ENCODE measurements around the gene BCKDK. TPM values are rescaled to one million over a fixed set of nuclear protein-coding genes. Genes with fewer than 3 reads are reported as not detected.

BCKDK gene
- polyA plus RNA-seq, 1 of the 3 experiments (the other 2 are of a cell fraction), result 73.2 TPM

- Histone ChIP-seq H3K27me3 (ENCODE audit: insufficient read depth) (no peaks in the 10 kb centered on the region), H3K9me3 (no peaks in the 10 kb centered on the region), H3K79me2 (ENCODE audit: insufficient read depth) (no peaks in the 10 kb centered on the region), H3K4me1 (ENCODE audit: control insufficient read depth in 1 of 2, insufficient read depth in 2 of 2, low read depth in 1 of 2, low read length in 1 of 2) (no peaks in the 10 kb centered on the region), H3K4me2 (no peak overlapping the region), H4K20me1 (ENCODE audit: insufficient read depth) (no peaks in the 10 kb centered on the region), H3K27ac (ENCODE audit: low read depth in 2 of 2, low read length in 1 of 2) (no peak overlapping the region), H3K9me2 (no peaks in the 10 kb centered on the region), H3K36me3 (replicated peaks in 1 of 2; ENCODE audit: control insufficient read depth in 1 of 2, insufficient read depth in 2 of 2, low read length in 1 of 2) (no peaks in the 10 kb centered on the region), H3K4me3 (ENCODE audit: low read depth in 2 of 2, low read length in 1 of 2) (no peak overlapping the region), H3K9ac (no peak overlapping the region), H2AFZ (ENCODE audit: low read depth) (no peak overlapping the region), H3F3A (replicated peaks; ENCODE audit: insufficient read depth) (peaks cover 6% of the 10 kb centered on the region)
- 86% methylated on average over 15 of the region's 25 CpGs for WGBS (ENCODE audit: low lambda C conversion rate)
- ChIA-PET POLR2A (no interaction called here), CTCF (no interaction called here)
- peak; percentile 19 for DNase-seq
- TF ChIP-seq IRF3 (IDR thresholded peaks at IDR 0.05; ENCODE audit: low read depth, low read length) (no peak), CHD2 (IDR thresholded peaks at IDR 0.05; ENCODE audit: low read length, partially characterized antibody) (no peak), SMC3 (IDR thresholded peaks at IDR 0.05; ENCODE audit: low read depth, low read length) (no peak), RCOR1 (IDR thresholded peaks at IDR 0.05; ENCODE audit: low read length) (no peak), NFIC (IDR thresholded peaks at IDR 0.05; ENCODE audit: borderline replicate concordance) (no peak)
Observed at GRCh38 chr16:31148896-31149295, 40.7 kb downstream of the BCKDK start.

GRCh38 chr16:31149332-31149731 is 41.1 kb downstream of the BCKDK start:
- TF ChIP-seq POLR2AphosphoS5 (IDR thresholded peaks at IDR 0.05; ENCODE audit: low read depth, low read length) (no peak), FOXJ3 (CRISPR knock-in tag; IDR thresholded peaks at IDR 0.05) (no peak), RFX5 (IDR thresholded peaks at IDR 0.05; ENCODE audit: low read length) (no peak), CHD2 (IDR thresholded peaks at IDR 0.05; ENCODE audit: low read length, partially characterized antibody) (no peak), GABPA (IDR thresholded peaks at IDR 0.05; ENCODE audit: low read depth) (no peak), RCOR1 (IDR thresholded peaks at IDR 0.05; ENCODE audit: low read length) (no peak), MEF2A (IDR thresholded peaks at IDR 0.05; ENCODE audit: borderline replicate concordance, low read depth) (no peak), NRF1 (IDR thresholded peaks at IDR 0.05; ENCODE audit: low read depth, low read length) (no peak), FOSL2 (IDR thresholded peaks at IDR 0.05; ENCODE audit: borderline replicate concordance, low read depth) (no peak), ELF1 (IDR thresholded peaks at IDR 0.05) (no peak), IRF3 (IDR thresholded peaks at IDR 0.05; ENCODE audit: low read depth, low read length) (no peak), TCF12 (IDR thresholded peaks at IDR 0.05) (no peak), GATA2 (CRISPR knock-in tag; IDR thresholded peaks at IDR 0.05) (no peak), RAD21 (IDR thresholded peaks at IDR 0.05; ENCODE audit: low read length) (no peak), SMC3 (IDR thresholded peaks at IDR 0.05; ENCODE audit: low read depth, low read length) (no peak), EP300 (IDR thresholded peaks at IDR 0.05; ENCODE audit: borderline replicate concordance in 1 of 2, low read depth in 1 of 2, low read length in 1 of 2) (no peak), EZH2phosphoT487 (IDR thresholded peaks at IDR 0.05; ENCODE audit: borderline replicate concordance, low read depth) (no peak)
- ChIA-PET POLR2A (interaction anchor here (1.6 kb wide), 1 partner anchor 30 kb away, joined by 4 read pairs; the partner anchor contains the start of gene FUS), CTCF (no interaction called here)

More at GRCh38 chr16:31149332-31149731, 41.1 kb downstream of the BCKDK start:
- no peaks in the 10 kb centered on the region for H3K9me2 ChIP-seq
- no peaks in the 10 kb centered on the region for H3K4me1 ChIP-seq (ENCODE audit: control insufficient read depth in 1 of 2, insufficient read depth in 2 of 2, low read depth in 1 of 2, low read length in 1 of 2)
- H3K27me3 ChIP-seq (ENCODE audit: insufficient read depth), result no peaks in the 10 kb centered on the region
- H3K9me3 ChIP-seq, result no peaks in the 10 kb centered on the region
- H3K79me2 ChIP-seq (ENCODE audit: insufficient read depth), result no peaks in the 10 kb centered on the region
- H3K4me3 ChIP-seq (ENCODE audit: low read depth in 2 of 2, low read length in 1 of 2), result no peak overlapping the region
- H3K27ac ChIP-seq (ENCODE audit: low read depth in 2 of 2, low read length in 1 of 2), result no peak overlapping the region
- no peak for DNase-seq
- H3K36me3 ChIP-seq (replicated peaks in 1 of 2; ENCODE audit: control insufficient read depth in 1 of 2, insufficient read depth in 2 of 2, low read length in 1 of 2), result no peaks in the 10 kb centered on the region
- 83% methylated on average over 5 of the region's 5 CpGs for WGBS (ENCODE audit: low lambda C conversion rate)
- H3K9ac ChIP-seq, result no peak overlapping the region
- H4K20me1 ChIP-seq (ENCODE audit: insufficient read depth), result no peaks in the 10 kb centered on the region
- H3F3A ChIP-seq (replicated peaks; ENCODE audit: insufficient read depth), result peaks cover 1% of the 10 kb centered on the region
- H3K4me2 ChIP-seq, result no peak overlapping the region
- no peak overlapping the region for H2AFZ ChIP-seq (ENCODE audit: low read depth)
